SH-SY5Y (cell line): Measurements from ENCODE around the gene FOSL1.

Experiments
- GATA2 ChIP-seq: IDR thresholded peaks from 2 replicates; pipeline ENCODE4 v1.6.1; 2011; ENCODE audit warnings: mild to moderate bottlenecking, low read depth, low read length
- GATA3 ChIP-seq: IDR thresholded peaks from 2 replicates; pipeline ENCODE4 v1.6.1; 2011; ENCODE audit warnings: low read depth, mild to moderate bottlenecking, low read length, moderate library complexity

- TF ChIP-seq GATA3, result no peak
- TF ChIP-seq GATA2, result no peak
Measured at GRCh38 chr11:65869643-65870306, 30.4 kb downstream of the FOSL1 start.
